GM10248 (cell line): Measurements from ENCODE around the gene ZMIZ1.

Experiments used
- CTCF ChIA-PET: fragments of 300-600 bp; sonication (Branson Sonifier 250); formaldehyde crosslinking; extraction: SDS; loops from one replicate; lab custom pipeline; 2021; ENCODE audit warnings: antibody characterized with exemption; lab: Yijun Ruan, JAX
- POLR2A ChIA-PET: fragments of 350-650 bp; sonication (Branson Sonifier 250); formaldehyde crosslinking; extraction: SDS; loops from one replicate; lab custom pipeline; 2020; ENCODE audit warnings: antibody characterized with exemption; lab: Yijun Ruan, JAX
- DNase-seq: peaks from one replicate; pipeline ENCODE4 v3.0.0; 2012; ENCODE audit errors: extremely low spot score
- CTCF ChIP-seq: IDR thresholded peaks from 2 replicates; pipeline ENCODE4 v1.5.1; 2012; ENCODE audit warnings: mild to moderate bottlenecking, low read depth; ENCODE audit errors: extremely low read depth, missing control alignments, control extremely low read depth

The ZMIZ1 gene

GRCh38 chr10:79223091-79224048 is 154.6 kb downstream of the ZMIZ1 start:
- CTCF ChIA-PET: no interaction called here
- POLR2A ChIA-PET: no interaction called here
- no peak for TF ChIP-seq CTCF
- no peak for DNase-seq

- no peak for TF ChIP-seq CTCF
- POLR2A ChIA-PET: no interaction called here
- DNase-seq: no peak
- CTCF ChIA-PET: interaction anchor here (1.3 kb wide), 1 partner anchor 30 kb away, joined by 6 read pairs; no protein-coding TSS in a partner anchor
Observed at GRCh38 chr10:79224263-79224949, 155.6 kb downstream of the ZMIZ1 start.

DNA sequence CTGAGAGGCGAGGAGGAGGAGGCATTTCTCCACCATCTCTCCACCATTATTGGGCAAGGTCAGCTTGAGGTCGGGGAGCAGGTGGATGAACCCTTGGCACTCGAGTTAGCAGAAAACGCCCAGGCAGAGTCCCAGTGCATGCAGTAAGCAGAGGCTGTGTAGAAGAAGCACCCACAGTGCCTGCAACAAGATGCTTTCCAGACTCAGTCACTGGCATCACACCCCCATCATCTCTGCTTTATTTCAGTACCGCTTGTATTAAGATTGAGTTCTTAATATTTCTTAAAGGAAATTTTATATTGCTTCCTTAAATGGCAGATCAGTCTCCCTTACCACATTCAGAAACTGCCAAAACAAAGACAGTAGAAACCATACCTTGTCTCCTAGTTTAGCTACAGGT is 156.2 kb downstream of the ZMIZ1 start:
- CTCF ChIA-PET: interaction anchor here (1.3 to 1.6 kb wide), 2 partner anchors 14 to 30 kb away, joined by 3 to 6 read pairs; no protein-coding TSS in a partner anchor
- no peak for DNase-seq
- POLR2A ChIA-PET: no interaction called here
- TF ChIP-seq CTCF: no peak

GRCh38 chr10:79226391-79227245 is 157.9 kb downstream of the ZMIZ1 start:
- CTCF ChIA-PET: interaction anchor here (1.6 to 2.9 kb wide), 2 partner anchors 12 to 29 kb away, joined by 3 to 11 read pairs; no protein-coding TSS in a partner anchor

GRCh38 chr10:79229071-79229541 is 160.3 kb downstream of the ZMIZ1 start:
- TF ChIP-seq CTCF: no peak
- DNase-seq: no peak
- CTCF ChIA-PET: interaction anchor here (1.0 to 2.9 kb wide), 2 partner anchors 10 to 32 kb away, joined by 3 to 11 read pairs; no protein-coding TSS in a partner anchor
- POLR2A ChIA-PET: interaction anchor here (1.4 kb wide), 1 partner anchor 12 kb away, joined by 4 read pairs; no protein-coding TSS in a partner anchor

More at GRCh38 chr10:79226391-79227245, 157.9 kb downstream of the ZMIZ1 start:
- POLR2A ChIA-PET: no interaction called here
- TF ChIP-seq CTCF: no peak
- no peak for DNase-seq
